Transverse colon (tissue), 4 donors: ENCODE measurements around the gene ZNF775.

Experiments used
- EP300 ChIP-seq: sonication (generic); formaldehyde crosslinking; IDR thresholded peaks from one replicate; pipeline ENCODE4 v1.6.1; 2017; ENCODE audit warnings: antibody characterized with exemption, low read depth
- POLR2A ChIP-seq: fragments of 450-650 bp; IDR thresholded peaks from one replicate; pipeline ENCODE4 v1.6.1; 2016; ENCODE audit warnings: antibody characterized with exemption, mild to moderate bottlenecking, moderate library complexity
- POLR2AphosphoS5 ChIP-seq, 3 donors: sonication (generic); formaldehyde crosslinking; IDR thresholded peaks; one replicate each; pipeline ENCODE4 v1.6.1; 2016; ENCODE audit warnings: antibody characterized with exemption in 3 of 3
- TF ChIP-seq, protein P1 (sequence below), 5 experiments: fragments of 200-600 bp in 3 of 5; fragments of 450-650 bp in 2 of 5; sonication (generic) in 3 of 5; IDR thresholded peaks; 1 replicate in 2 of 5; 2 replicates in 3 of 5; pipeline ENCODE4 v1.5.1; 2016 to 2017; ENCODE audit warnings: antibody characterized with exemption in 5 of 5, inconsistent platforms in 3 of 5, mild to moderate bottlenecking in 2 of 5, moderate library complexity in 1 of 5

GRCh38 chr7:150341263-150342120 is 37.6 kb upstream of the ZNF775 start, which contains the start of gene RARRES2:
- TF ChIP-seq, protein P1, sequence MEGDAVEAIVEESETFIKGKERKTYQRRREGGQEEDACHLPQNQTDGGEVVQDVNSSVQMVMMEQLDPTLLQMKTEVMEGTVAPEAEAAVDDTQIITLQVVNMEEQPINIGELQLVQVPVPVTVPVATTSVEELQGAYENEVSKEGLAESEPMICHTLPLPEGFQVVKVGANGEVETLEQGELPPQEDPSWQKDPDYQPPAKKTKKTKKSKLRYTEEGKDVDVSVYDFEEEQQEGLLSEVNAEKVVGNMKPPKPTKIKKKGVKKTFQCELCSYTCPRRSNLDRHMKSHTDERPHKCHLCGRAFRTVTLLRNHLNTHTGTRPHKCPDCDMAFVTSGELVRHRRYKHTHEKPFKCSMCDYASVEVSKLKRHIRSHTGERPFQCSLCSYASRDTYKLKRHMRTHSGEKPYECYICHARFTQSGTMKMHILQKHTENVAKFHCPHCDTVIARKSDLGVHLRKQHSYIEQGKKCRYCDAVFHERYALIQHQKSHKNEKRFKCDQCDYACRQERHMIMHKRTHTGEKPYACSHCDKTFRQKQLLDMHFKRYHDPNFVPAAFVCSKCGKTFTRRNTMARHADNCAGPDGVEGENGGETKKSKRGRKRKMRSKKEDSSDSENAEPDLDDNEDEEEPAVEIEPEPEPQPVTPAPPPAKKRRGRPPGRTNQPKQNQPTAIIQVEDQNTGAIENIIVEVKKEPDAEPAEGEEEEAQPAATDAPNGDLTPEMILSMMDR (IDR thresholded peaks at IDR 0.05), result no peak
- no peak for TF ChIP-seq POLR2A
- TF ChIP-seq POLR2AphosphoS5 (IDR thresholded peaks at IDR 0.05), result peak in 1 of 3 donors; percentile 10
- TF ChIP-seq EP300, result no peak
